Choroid plexus epithelial cell (primary cell): ENCODE results near the gene ITGB8.

ENCODE experiments used
- DNase-seq: peaks from one replicate; pipeline ENCODE4 v3.0.0-alpha.2; 2010; ENCODE audit warnings: low read depth
- H3K4me3 ChIP-seq: 2 replicates; pipeline ENCODE4 v1.5.1; 2011; ENCODE audit warnings: low read depth, mild to moderate bottlenecking, control low read depth, low read length, moderate library complexity
- TF ChIP-seq, protein P1 (sequence below): conservative IDR thresholded peaks from 2 replicates; pipeline ENCODE4 v1.5.1; 2011; ENCODE audit warnings: low read depth, mild to moderate bottlenecking, control low read depth, inconsistent platforms, low read length, moderate library complexity

Gene ITGB8

DNA sequence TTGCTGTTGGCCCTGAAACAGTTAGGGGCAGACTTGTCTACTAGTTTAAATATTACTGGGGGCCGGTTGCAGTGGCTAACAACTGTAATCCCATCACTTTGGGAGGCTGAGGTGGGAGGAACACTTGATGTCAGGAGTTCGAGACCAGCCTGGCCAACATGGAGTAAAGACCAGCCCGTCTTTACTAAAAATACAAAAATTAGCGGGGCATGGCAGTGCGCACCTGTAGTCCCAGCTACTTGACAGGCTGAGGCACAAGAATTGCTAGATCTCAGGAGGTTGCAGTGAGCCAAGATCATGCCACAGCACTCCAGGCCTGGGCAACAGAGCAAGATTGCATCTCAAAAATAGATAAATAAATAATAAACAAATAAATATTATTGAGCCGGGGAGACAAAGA, 7.6 kb downstream of the ITGB8 start:
- H3K4me3 ChIP-seq = no peak overlapping the region
- TF ChIP-seq, protein P1, sequence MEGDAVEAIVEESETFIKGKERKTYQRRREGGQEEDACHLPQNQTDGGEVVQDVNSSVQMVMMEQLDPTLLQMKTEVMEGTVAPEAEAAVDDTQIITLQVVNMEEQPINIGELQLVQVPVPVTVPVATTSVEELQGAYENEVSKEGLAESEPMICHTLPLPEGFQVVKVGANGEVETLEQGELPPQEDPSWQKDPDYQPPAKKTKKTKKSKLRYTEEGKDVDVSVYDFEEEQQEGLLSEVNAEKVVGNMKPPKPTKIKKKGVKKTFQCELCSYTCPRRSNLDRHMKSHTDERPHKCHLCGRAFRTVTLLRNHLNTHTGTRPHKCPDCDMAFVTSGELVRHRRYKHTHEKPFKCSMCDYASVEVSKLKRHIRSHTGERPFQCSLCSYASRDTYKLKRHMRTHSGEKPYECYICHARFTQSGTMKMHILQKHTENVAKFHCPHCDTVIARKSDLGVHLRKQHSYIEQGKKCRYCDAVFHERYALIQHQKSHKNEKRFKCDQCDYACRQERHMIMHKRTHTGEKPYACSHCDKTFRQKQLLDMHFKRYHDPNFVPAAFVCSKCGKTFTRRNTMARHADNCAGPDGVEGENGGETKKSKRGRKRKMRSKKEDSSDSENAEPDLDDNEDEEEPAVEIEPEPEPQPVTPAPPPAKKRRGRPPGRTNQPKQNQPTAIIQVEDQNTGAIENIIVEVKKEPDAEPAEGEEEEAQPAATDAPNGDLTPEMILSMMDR = no peak
- DNase-seq = no peak

DNA sequence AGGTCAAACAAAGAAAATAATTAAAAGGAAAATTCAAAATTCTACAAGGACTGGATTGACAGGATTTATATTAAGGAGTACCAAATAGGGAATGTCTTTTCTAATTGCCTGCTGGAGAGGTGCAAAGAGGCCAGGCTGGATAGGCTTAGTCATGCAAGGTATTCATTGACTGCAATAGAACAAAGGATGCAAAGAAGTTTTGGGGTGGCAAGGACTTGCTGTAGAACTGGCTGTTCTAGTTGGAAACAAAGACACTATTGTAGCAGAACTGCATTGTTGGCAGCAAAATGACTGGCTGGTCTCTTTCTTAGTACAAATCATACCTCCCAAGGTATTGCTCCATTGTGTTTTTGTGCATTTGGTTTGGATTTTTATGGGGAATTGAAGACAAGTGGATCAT, 10.1 kb downstream of the ITGB8 start:
- TF ChIP-seq, protein P1 = no peak
- DNase-seq = no peak
- H3K4me3 ChIP-seq = no peak overlapping the region

DNA sequence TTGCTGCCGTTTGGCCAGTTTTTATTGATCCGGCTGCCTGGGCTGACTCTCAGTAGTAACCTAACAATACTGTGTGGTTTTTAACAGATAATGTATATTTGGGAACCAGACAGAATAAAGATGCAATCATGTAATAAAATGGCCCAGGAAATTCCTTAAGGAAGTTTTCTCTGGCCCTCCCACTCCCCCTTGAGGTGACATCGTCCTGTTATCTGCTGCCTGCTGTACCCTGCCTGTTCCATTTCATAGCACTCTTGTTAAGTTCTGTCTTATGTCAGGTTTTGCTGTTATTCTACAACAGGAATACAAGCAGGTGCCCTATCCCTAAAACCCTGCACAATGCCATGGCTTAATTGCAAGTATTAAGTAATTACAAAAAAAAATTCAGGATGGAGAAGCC, 12.5 kb downstream of the ITGB8 start:
- H3K4me3 ChIP-seq = no peak overlapping the region
- TF ChIP-seq, protein P1 = peak; percentile 50
- DNase-seq = no peak

DNA sequence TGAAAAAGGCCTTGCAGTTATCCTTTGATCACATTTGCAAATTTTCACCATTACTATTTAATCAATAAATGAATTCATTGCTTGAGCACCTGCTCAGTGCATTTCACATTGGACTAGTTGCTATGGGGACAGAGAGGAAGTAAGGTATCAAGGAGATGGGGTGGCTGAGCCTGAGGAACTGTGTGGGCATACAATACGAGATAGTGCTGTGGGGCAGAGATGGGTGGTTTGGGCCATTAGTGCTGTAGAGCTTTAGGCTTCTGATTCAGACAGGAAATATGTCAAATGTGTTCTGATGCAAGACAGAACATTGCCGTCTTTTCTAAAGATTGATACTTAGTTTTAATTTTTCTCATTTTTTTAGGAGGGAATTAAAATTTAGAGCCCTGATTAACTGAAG, 13.2 kb downstream of the ITGB8 start:
- TF ChIP-seq, protein P1 = no peak
- DNase-seq = no peak
- no peak overlapping the region for H3K4me3 ChIP-seq

DNA sequence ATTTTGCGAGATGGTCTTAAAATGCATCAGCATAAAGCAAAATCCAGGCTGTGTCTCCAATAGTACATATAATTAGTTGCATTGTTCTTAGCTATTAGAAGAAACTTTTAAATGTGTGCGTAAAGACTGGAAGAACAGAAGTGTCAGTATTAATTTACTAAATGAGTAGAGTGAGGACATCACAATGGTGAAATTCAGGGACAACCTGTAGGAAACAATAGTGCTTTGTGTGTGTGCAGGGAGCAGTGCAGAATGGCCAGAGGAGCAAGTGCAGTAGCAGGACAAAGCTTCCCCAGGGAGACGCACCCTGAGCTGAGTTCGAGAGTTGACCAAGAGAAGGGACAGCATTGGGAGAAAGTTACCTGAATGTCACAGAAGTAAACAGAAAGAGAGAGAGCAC, 13.7 kb downstream of the ITGB8 start:
- H3K4me3 ChIP-seq = no peak overlapping the region
- TF ChIP-seq, protein P1 = no peak
- DNase-seq = no peak

DNA sequence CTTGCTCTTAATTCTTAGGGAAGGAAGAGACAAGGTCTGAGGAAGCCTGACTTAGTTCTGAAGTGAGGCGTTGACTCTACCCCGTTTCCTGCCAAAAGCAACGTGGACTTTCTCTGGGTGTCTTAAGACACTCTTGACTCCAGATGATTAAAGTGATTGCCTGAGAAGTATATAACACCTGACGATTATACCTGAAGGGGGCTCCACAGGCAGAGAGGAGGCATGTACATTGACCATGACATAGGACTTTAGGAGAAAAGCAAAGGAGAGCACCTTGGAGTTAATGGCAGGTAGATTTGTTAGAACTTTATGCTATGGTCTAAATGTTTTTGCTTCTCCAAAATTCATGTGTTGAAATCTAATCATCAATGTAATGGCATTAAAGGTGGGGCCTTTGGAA, 15.9 kb downstream of the ITGB8 start:
- DNase-seq = no peak
- no peak overlapping the region for H3K4me3 ChIP-seq
- TF ChIP-seq, protein P1 = no peak

DNA sequence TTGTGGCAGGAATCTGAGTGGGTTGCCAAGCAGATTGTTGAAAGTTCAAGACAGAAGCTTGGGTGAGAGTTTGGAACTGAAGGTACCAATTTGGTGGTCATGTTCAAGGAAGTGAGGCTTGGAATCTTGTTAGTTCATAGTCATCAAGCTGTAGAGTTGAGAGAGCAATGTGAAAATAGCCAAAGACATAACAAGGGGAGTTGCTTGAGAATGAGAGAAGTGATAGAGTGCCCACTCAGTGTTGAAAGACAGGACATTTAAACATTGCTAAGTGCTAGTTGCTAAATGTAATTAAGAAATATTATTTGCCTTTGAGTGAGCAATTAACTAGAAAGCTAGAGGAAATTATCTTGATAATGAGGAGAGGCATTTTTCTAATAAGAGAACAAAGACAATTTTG, 17.0 kb downstream of the ITGB8 start:
- TF ChIP-seq, protein P1 = no peak
- H3K4me3 ChIP-seq = no peak overlapping the region
- no peak for DNase-seq
